HT1080 (cell line): ENCODE measurements around the gene SYTL3. TPM values are rescaled to one million over a fixed set of nuclear protein-coding genes. Genes with fewer than 3 reads are reported as not detected.
"Not testable (repeated sequence)": the region's sequence is repeated elsewhere in the genome, so short reads cannot be mapped to it uniquely, and the experiment has no call there.

Source experiments
- DNase-seq: peaks from one replicate; pipeline ENCODE4 v3.0.0-alpha.2; 2015; ENCODE audit warnings: low read depth
- total RNA-seq: library from RNA; depleted of rRNA; stranded (reverse); fragments of >200 nt; shearing (Covaris generic); gene quantifications from 2 replicates; pipeline ENCODE4 v1.2.3, GENCODE V29; 2014

Gene SYTL3
- total RNA-seq, 1 experiment from 2014 or later, result 5.5 TPM

- no peak for DNase-seq
These were observed 11.5 kb upstream of the SYTL3 start for GRCh38 chr6:158638324-158638854.

DNA sequence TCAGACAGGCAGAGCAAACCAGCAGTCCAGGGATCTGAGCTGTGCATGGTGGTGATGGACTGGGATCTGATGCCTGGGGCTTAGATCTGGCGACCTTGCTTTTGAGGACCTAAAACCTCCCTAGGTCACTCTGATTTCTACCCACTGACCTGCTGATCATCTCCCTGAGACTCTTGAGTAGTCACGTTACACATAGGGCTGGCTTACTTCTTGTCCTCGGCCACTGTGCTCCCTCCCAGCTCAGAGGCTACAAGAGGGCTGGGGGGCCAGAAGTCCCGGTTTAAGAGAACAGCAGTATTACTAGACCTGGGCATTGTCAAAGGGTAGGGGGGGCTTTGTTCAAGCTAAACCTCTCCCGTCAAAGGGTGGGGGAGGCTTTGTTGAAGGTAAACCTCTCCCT lies 10.8 kb upstream of the SYTL3 start:
- no peak for DNase-seq

DNA sequence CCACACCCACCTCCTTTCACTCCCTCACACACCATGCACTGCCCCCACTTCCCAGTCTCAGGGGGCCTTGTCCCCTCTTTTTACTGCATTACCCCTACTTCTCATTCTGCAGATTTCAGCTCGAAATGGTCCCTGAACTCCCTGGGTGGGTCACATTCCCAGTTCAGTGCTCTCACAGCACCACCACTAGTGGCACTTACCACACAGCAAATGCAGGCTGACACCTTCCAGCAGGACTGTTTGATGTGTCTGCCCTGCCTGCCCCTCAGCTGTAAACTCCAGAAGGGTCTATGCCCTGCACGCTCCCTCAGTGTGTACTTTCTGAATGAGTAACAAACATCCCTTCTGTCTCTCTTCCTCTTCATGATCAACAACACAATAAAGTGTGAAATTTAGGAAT lies 9.3 kb upstream of the SYTL3 start:
- no peak for DNase-seq

GRCh38 chr6:158642097-158642601 lies 7.7 kb upstream of the SYTL3 start:
- DNase-seq, result peak; percentile 97

DNA sequence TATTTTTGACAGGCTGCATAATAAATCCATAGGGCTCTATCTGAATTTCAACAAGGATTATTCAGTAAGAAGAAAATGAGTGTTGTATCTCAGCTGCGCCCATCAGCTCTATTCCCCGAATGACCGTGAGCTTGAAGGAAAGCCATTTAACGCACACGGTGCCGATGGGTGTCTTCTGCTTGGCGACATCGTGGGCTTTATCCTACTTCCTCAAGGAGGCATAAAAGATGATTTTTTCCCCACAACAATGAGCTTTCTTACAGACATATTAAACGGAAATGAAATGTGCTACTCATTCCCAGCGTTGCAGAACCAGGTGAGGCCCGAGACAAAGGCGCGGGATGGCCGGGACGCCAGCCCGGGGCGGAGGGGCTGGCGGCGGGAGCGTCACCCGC lies 6.0 kb upstream of the SYTL3 start:
- no peak for DNase-seq

- DNase-seq, result peak; percentile 95
These were observed 5.4 kb upstream of the SYTL3 start, which contains the start of gene DYNLT1 for GRCh38 chr6:158644231-158645063. Gene DYNLT1 (minus strand): TSS chr6:158644743. CDS start chr6:158644708, 35 bp downstream.

DNA sequence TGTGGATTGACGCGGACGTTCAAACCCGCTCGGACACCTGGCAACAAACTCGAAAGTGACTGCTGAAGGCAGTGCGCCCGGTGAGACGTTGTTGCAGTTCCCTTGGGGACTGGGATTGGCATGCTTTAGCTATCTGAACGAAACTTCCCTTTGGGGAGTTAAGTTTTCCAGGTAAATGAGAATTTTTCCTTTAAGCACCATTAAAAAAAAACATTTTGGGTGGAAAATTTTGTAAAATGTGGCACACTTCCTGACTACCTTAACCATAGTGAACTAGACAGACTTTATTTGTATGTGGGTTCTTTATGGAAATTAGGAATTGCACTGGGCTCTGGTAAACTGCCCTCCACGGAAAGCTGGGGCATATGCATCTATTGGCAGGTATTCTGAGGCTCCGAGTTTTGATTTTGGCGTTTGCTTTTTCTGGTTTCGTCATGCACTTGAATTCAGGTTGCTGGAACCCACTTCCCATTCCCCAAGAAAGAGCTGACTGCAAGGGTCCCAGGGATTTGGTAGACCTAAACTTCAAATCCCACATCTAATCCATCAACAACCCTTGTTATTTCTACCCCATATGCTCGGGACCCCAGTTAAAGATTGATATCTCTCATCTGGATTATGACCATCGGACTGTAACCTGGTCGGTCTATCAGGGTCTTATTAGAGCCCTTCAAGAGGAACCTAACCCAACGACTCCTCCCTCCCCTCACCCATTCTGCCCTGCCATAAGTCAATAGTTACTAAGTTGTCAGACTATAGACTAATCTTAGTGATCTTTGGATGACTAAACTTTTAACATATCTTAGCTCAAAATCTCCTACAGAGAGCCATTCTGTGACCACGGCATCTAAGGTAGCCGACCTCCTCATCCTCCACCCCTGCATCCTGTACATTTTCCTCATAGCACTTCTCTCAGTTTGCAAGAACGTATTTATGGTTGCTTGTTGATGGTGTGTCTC lies 4.5 kb upstream of the SYTL3 start:
- no peak for DNase-seq

- no peak for DNase-seq
These were observed 3.6 kb upstream of the SYTL3 start for GRCh38 chr6:158646023-158646910.

DNA sequence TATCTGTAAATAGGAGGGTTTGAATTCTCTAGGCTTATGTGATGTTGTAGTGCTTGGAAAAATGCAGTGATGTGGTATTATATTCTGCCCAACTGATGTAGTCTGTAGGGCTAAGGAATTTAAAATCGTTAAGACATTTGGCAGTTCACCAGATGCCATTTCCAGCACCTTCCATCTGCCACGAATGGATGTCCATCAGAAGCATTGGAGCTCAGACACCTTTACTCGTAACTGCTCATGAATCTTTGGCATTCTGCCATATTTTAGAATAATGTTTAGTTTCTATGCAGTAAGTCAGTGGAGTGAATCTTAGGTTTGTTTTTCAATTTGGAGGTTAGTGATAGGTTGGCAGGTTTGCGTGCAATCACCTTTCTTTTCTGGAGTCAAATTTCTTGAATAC lies 2.4 kb upstream of the SYTL3 start:
- no peak for DNase-seq

GRCh38 chr6:158648682-158649131 lies 1.1 kb upstream of the SYTL3 start:
- DNase-seq, result peak; percentile 87

GRCh38 chr6:158651981-158652737 lies 2.3 kb downstream of the SYTL3 start:
- not testable (repeated sequence) for DNase-seq

GRCh38 chr6:158653577-158654354 lies 3.9 kb downstream of the SYTL3 start:
- DNase-seq, result no peak

DNA sequence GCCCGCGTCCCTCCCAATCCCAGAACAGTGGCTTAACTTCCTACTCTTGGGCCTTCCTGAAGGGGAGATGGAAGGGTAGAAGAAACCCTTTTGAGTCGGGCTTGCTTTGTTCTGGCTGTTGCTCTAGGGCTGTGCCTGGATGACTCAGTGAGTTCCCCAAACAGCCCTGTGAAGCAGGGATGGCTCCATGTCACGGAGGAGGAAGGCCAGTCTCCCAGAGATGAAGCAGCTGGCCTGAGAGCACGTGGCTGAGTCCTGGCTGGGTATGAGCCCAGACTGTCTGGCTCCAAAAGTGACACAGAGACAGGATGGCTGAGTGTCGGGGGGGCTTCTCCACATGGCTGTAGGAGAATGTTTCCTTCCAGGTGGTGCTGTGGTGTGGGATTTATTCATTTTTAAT lies 4.6 kb downstream of the SYTL3 start:
- DNase-seq, result peak; percentile 56

- DNase-seq, result peak; percentile 64
These were observed 5.2 kb downstream of the SYTL3 start for GRCh38 chr6:158654960-158655489.

DNA sequence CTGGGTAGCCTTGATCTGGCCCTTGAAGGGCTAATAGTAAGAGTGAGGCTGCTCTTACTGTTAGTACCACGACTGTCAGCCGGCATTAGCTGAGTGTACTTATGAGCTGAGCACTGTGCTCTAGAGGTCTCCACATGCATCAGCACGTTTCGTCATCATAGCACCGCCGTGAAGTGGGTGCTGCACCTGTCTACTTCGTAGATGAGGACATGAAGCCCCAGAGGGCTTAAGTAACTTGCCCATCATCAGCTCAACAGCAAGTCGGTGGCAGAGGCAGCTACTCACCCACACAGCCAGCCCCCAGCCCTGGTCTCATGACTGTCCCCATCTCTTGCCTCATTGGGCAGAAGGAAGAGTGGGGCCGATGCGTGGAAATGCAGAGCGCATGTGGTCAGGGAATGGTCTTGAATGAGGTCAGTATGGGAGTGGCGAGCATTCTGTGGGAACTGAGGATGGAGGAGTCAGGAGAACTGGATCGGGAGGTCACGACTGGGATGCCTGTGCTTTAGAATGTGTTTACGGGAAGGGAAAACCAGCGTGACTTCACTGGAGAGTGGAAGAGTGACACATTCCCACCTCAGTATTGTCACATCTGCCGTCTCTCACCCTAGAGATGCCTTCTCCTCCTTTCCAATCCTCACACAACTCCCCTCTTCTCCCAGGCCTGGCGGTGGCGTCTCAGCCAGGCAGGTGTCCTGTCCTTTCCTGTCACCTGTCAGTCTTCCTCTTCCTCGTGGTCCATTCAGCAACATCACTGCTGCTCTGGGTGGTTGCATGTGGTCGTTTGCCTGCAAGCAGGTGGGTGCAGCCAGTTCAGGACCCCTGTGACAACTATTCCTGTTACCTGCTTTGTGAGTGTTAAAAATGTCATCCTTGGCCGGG lies 6.0 kb downstream of the SYTL3 start:
- DNase-seq, result no peak

GRCh38 chr6:158656986-158657385 lies 7.1 kb downstream of the SYTL3 start:
- not testable (repeated sequence) for DNase-seq

DNA sequence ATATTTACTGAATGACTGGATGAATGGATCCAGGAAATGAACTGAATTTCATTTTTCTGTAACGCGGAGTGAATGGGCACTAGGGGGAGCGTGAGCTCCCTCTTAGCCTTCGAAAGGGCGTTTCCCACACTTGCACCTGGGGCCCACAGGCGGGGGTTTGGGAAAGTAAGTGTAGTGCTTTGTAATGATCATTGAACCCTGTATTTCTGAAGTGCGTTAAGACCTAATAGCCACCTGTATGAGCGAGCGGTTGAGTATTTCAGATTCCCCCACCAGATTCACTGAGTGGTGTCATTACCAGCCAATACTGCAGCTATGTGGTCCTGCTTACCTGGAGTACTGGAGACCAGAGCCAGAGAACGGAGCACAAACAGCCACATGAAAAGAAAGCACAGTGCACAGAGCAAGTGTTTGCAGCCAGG lies 10.5 kb downstream of the SYTL3 start:
- DNase-seq, result peak; percentile 13
